KMS-11 (cell line): ENCODE measurements around the gene TMEM184A.

Experiments used
- H2AFZ ChIP-seq: fragments of 200-600 bp; sonication (generic); 2 replicates; pipeline ENCODE4 v1.6.1; 2016; ENCODE audit warnings: antibody characterized with exemption, mixed run types, low read depth
- H3K27ac ChIP-seq: fragments of 200-600 bp; sonication (generic); 2 replicates; pipeline ENCODE4 v1.6.1; 2016; ENCODE audit warnings: mild to moderate bottlenecking, mixed run types
- H3K27me3 ChIP-seq: fragments of 200-600 bp; sonication (generic); 2 replicates; pipeline ENCODE4 v1.6.1; 2017; ENCODE audit warnings: mild to moderate bottlenecking, low read depth, mixed run types, moderate library complexity; ENCODE audit not compliant: insufficient read depth
- H3K36me3 ChIP-seq: fragments of 200-600 bp; sonication (generic); 2 replicates; pipeline ENCODE4 v1.6.1; 2017; ENCODE audit warnings: mild to moderate bottlenecking, mixed run types; ENCODE audit not compliant: insufficient read depth
- H3K4me1 ChIP-seq: fragments of 200-600 bp; sonication (generic); 2 replicates; pipeline ENCODE4 v1.6.1; 2016; ENCODE audit warnings: mild to moderate bottlenecking, low read depth, mixed run types; ENCODE audit not compliant: poor library complexity, severe bottlenecking
- H3K4me2 ChIP-seq: fragments of 200-600 bp; sonication (generic); 2 replicates; pipeline ENCODE4 v1.7.0; 2016; ENCODE audit warnings: mild to moderate bottlenecking, mixed run types
- H3K4me3 ChIP-seq: fragments of 200-600 bp; sonication (generic); IDR thresholded peaks from 2 replicates; pipeline ENCODE4 v1.6.1; 2017; ENCODE audit warnings: low read depth, low read length, mixed read lengths; ENCODE audit not compliant: insufficient read depth
- H3K79me2 ChIP-seq: fragments of 200-600 bp; sonication (generic); 2 replicates; pipeline ENCODE4 v1.6.1; 2016; ENCODE audit warnings: low read depth, mixed run types; ENCODE audit not compliant: insufficient read depth
- H3K9ac ChIP-seq: fragments of 200-600 bp; sonication (generic); 2 replicates; pipeline ENCODE4 v1.6.1; 2016; ENCODE audit warnings: mild to moderate bottlenecking, mixed run types
- H4K20me1 ChIP-seq: fragments of 200-600 bp; sonication (generic); 2 replicates; pipeline ENCODE4 v1.6.1; 2016; ENCODE audit warnings: mild to moderate bottlenecking, mixed run types; ENCODE audit not compliant: insufficient read depth
- TF ChIP-seq, protein P1 (sequence below): fragments of 200-600 bp; sonication (generic); conservative IDR thresholded peaks from 2 replicates; pipeline ENCODE4 v1.6.1; 2017; ENCODE audit warnings: low read depth, mild to moderate bottlenecking, antibody characterized with exemption, low read length, moderate library complexity, mixed read lengths

The TMEM184A gene

GRCh38 chr7:1493129-1493528 lies 62.9 kb downstream of the TMEM184A start:
- no peak overlapping the region for H3K4me2 ChIP-seq
- no peak overlapping the region for H3K27ac ChIP-seq
- H4K20me1 ChIP-seq: no peaks in the 10 kb centered on the region
- H3K27me3 ChIP-seq: no peaks in the 10 kb centered on the region
- TF ChIP-seq, protein P1, sequence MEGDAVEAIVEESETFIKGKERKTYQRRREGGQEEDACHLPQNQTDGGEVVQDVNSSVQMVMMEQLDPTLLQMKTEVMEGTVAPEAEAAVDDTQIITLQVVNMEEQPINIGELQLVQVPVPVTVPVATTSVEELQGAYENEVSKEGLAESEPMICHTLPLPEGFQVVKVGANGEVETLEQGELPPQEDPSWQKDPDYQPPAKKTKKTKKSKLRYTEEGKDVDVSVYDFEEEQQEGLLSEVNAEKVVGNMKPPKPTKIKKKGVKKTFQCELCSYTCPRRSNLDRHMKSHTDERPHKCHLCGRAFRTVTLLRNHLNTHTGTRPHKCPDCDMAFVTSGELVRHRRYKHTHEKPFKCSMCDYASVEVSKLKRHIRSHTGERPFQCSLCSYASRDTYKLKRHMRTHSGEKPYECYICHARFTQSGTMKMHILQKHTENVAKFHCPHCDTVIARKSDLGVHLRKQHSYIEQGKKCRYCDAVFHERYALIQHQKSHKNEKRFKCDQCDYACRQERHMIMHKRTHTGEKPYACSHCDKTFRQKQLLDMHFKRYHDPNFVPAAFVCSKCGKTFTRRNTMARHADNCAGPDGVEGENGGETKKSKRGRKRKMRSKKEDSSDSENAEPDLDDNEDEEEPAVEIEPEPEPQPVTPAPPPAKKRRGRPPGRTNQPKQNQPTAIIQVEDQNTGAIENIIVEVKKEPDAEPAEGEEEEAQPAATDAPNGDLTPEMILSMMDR: no peak
- H2AFZ ChIP-seq: no peak overlapping the region
- H3K36me3 ChIP-seq: no peaks in the 10 kb centered on the region
- H3K4me1 ChIP-seq: no peaks in the 10 kb centered on the region
- no peak overlapping the region for H3K4me3 ChIP-seq
- no peak overlapping the region for H3K9ac ChIP-seq
- no peaks in the 10 kb centered on the region for H3K79me2 ChIP-seq

GRCh38 chr7:1492640-1493039 lies 63.4 kb downstream of the TMEM184A start:
- TF ChIP-seq, protein P1: no peak
- Histone ChIP-seq H3K4me2 (no peak overlapping the region), H3K4me1 (no peaks in the 10 kb centered on the region), H2AFZ (no peak overlapping the region), H4K20me1 (no peaks in the 10 kb centered on the region), H3K27ac (no peak overlapping the region), H3K4me3 (no peak overlapping the region), H3K9ac (no peak overlapping the region), H3K36me3 (no peaks in the 10 kb centered on the region), H3K79me2 (no peaks in the 10 kb centered on the region), H3K27me3 (no peaks in the 10 kb centered on the region)
